GM12878 (cell line): Measurements from ENCODE around the gene RASSF4. TPM values are rescaled to one million over a fixed set of nuclear protein-coding genes. Genes with fewer than 3 reads are reported as not detected.

Experiments
- ATAC-seq: fragments of 200-7000 bp; cut with Tn5 transposase; 3 replicates; pipeline ENCODE4 v1.9.1; 2020; ENCODE audit warnings: mild to moderate bottlenecking, moderate library complexity
- BruUV-seq: library from RNA; stranded (reverse); fragments of 400-500 nt; replicated peaks from 2 replicates; lab custom pipeline; 2021; lab: Mats Ljungman, UMichigan
- CTCF ChIA-PET: fragments of 300-600 bp; sonication (Branson Sonifier 250); formaldehyde crosslinking; extraction: SDS; loops from one replicate; lab custom pipeline; 2021; ENCODE audit warnings: inconsistent platforms; lab: Yijun Ruan, JAX
- POLR2A ChIA-PET: fragments of 350-600 bp; formaldehyde crosslinking; extraction: SDS; loops from one replicate; lab custom pipeline; 2021; ENCODE audit warnings: inconsistent platforms; lab: Charles Lee
- RAD21 ChIA-PET: fragments of 300-600 bp; sonication (Branson Sonifier 250); formaldehyde crosslinking; loops from one replicate; lab custom pipeline; 2023; ENCODE audit warnings: antibody characterized with exemption; ENCODE audit not compliant: unreplicated experiment; lab: Charles Lee
- SMC1A ChIA-PET: fragments of 300-600 bp; sonication (Branson Sonifier 250); formaldehyde crosslinking; loops from one replicate; lab custom pipeline; 2023; ENCODE audit not compliant: unreplicated experiment, uncharacterized antibody; lab: Charles Lee
- DNase-seq: peaks from one replicate; pipeline ENCODE4 v3.0.0-alpha.2; 2011; ENCODE audit warnings: low read depth, low spot score
- FAIRE-seq: peaks from 3 replicates; lab custom pipeline; 2011; peaks lifted over from hg19 to GRCh38; lab: Jason Lieb, UNC
- H2AFZ ChIP-seq: 2 replicates; pipeline ENCODE4 v1.6.0; 2011; ENCODE audit warnings: low read depth, low read length, control low read depth; ENCODE audit not compliant: control insufficient read depth
- H3K27ac ChIP-seq: 2 replicates; pipeline ENCODE4 v1.5.1; 2011; ENCODE audit warnings: control low read depth; ENCODE audit not compliant: control insufficient read depth, insufficient read depth
- H3K27me3 ChIP-seq, 2 experiments: replicated peaks in 1 of 2; 2 replicates each; pipeline versions ENCODE4 v1.6.0 to v1.6.1; 2011; ENCODE audit warnings: low read length in 1 of 2; ENCODE audit not compliant: control insufficient read depth in 2 of 2, insufficient read depth in 2 of 2
- H3K36me3 ChIP-seq, 2 experiments: 2 replicates each; pipeline ENCODE4 v1.5.1; 2011; ENCODE audit warnings: low read length in 1 of 2; ENCODE audit not compliant: control insufficient read depth in 2 of 2, insufficient read depth in 2 of 2
- H3K4me1 ChIP-seq: 2 replicates; pipeline ENCODE4 v1.6.1; 2011; ENCODE audit warnings: mild to moderate bottlenecking, low read length, moderate library complexity, mixed read lengths; ENCODE audit not compliant: control insufficient read depth, insufficient read depth
- H3K4me2 ChIP-seq: 2 replicates; pipeline ENCODE4 v1.6.0; 2011; ENCODE audit warnings: control low read depth; ENCODE audit not compliant: control insufficient read depth, insufficient read depth
- H3K4me3 ChIP-seq: fragments of 200-600 bp; sonication (generic); 2 replicates; pipeline ENCODE4 v1.5.1; 2016
- H3K79me2 ChIP-seq: 2 replicates; pipeline ENCODE4 v1.6.0; 2011; ENCODE audit warnings: low read length; ENCODE audit not compliant: control insufficient read depth, insufficient read depth
- H3K9ac ChIP-seq: 2 replicates; pipeline ENCODE4 v1.8.0; 2011; ENCODE audit warnings: low read length, control low read depth, mixed read lengths; ENCODE audit not compliant: control insufficient read depth, insufficient read depth
- H3K9me3 ChIP-seq: replicated peaks from 3 replicates; pipeline ENCODE4 v1.5.1; 2011; ENCODE audit warnings: mild to moderate bottlenecking, low read length; ENCODE audit not compliant: control insufficient read depth, insufficient read depth
- H4K20me1 ChIP-seq: 2 replicates; pipeline ENCODE4 v1.6.0; 2011; ENCODE audit not compliant: control insufficient read depth, insufficient read depth
- ASH2L ChIP-seq: fragments of 300-600, 200-600 bp; sonication (generic); IDR thresholded peaks from 2 replicates; pipeline ENCODE4 v1.6.1; 2017; ENCODE audit warnings: low read depth, mild to moderate bottlenecking, borderline replicate concordance
- FOS ChIP-seq: IDR thresholded peaks from 3 replicates; pipeline ENCODE4 v1.6.1; 2011; ENCODE audit warnings: borderline replicate concordance; ENCODE audit not compliant: insufficient read length; ENCODE audit errors: extremely low read depth
- FOXK2 ChIP-seq: fragments of 450-650 bp; IDR thresholded peaks from 2 replicates; pipeline ENCODE4 v1.6.1; 2017; ENCODE audit warnings: mild to moderate bottlenecking, moderate library complexity
- JUNB ChIP-seq: IDR thresholded peaks from 2 replicates; pipeline ENCODE4 v1.6.1; 2016; ENCODE audit warnings: antibody characterized with exemption, mild to moderate bottlenecking
- POU2F2 ChIP-seq: IDR thresholded peaks from 3 replicates; pipeline ENCODE4 v1.6.1; 2011; ENCODE audit warnings: low read depth, mild to moderate bottlenecking, low read length, borderline replicate concordance
- RBBP5 ChIP-seq: fragments of 200-600 bp; sonication (generic); conservative IDR thresholded peaks from 2 replicates; pipeline ENCODE4 v1.6.1; 2016
- SPI1 ChIP-seq: IDR thresholded peaks from 2 replicates; pipeline ENCODE4 v1.6.1; 2011; ENCODE audit warnings: low read depth, mild to moderate bottlenecking, low read length, moderate library complexity, borderline replicate concordance; ENCODE audit not compliant: insufficient read depth
- YY1 ChIP-seq: IDR thresholded peaks from 2 replicates; pipeline ENCODE4 v1.6.1; 2011; ENCODE audit warnings: low read depth, mild to moderate bottlenecking, low read length
- WGBS: methylation state at CpG from one replicate; pipeline ENCODE4 v1.1.6; 2016; ENCODE audit warnings: low lambda C conversion rate; ENCODE audit not compliant: insufficient replicate concordance, insufficient coverage; ENCODE audit errors: missing lambda C conversion rate; 5-methylcytosine and 5-hydroxymethylcytosine counted together
- in situ Hi-C: fragments of 300-500 bp; cut with MboI; formaldehyde crosslinking; loops from 9 replicates; pipeline ENCODE4 v1.14.3; 2018; ENCODE audit warnings: mixed read lengths
- intact Hi-C: fragments of 100-400 bp; cut with micrococcal nuclease; formaldehyde crosslinking; loops from one replicate; pipeline ENCODE4 v1.14.2; 2022; ENCODE audit not compliant: unreplicated experiment
- polyA plus RNA-seq, 11 experiments: library from polyadenylated mRNA; depleted of rRNA in 4 of 11; unstranded in 6 of 11; stranded (reverse) in 5 of 11; fragments of >200 nt; fragmentation: Nextera tagmentation in 4 of 11; fragmentation: Illumina TruSeq in 1 of 11; extraction: Ambion mirVana in 4 of 11; extraction: Trizol in 1 of 11; gene quantifications; 1 replicate in 1 of 11; 2 replicates in 10 of 11; pipeline versions ENCODE4 v1.2.1 to v1.2.3, GENCODE V29; 2011 to 2016; ENCODE audit warnings: inconsistent platforms in 2 of 11, missing spikeins in 2 of 11, low read depth in 1 of 11
- total RNA-seq, 4 experiments: library from RNA; depleted of rRNA in 3 of 4; stranded (reverse); fragments of >200 nt in 3 of 4; fragmentation: Illumina TruSeq in 1 of 4; extraction: Trizol in 1 of 4; gene quantifications; 2 replicates each; pipeline versions ENCODE4 v1.2.1 to v1.2.3, GENCODE V29; 2013 to 2021
- TF ChIP-seq, protein P1 (sequence below): IDR thresholded peaks from 2 replicates; pipeline ENCODE4 v1.6.1; 2011; ENCODE audit warnings: borderline replicate concordance, low read depth, mild to moderate bottlenecking, moderate library complexity, low read length; ENCODE audit not compliant: insufficient read depth, poor library complexity, severe bottlenecking

RASSF4 gene
- total and polyA plus RNA-seq, 10 of the 15 experiments (the other 5 are each of a cell fraction or from before 2014, with no cell fraction given) = 3.7 to 71.1 (median 16.8) TPM

- Histone ChIP-seq H3K4me1 (peaks cover 39% of the 10 kb centered on the region), H3K79me2 (peaks cover 10% of the 10 kb centered on the region), H3K4me2 (peak overlapping the region; percentile 57), H2AFZ (peak overlapping the region; percentile 28; the same call in 1 of the 2 replicates), H3K36me3 (peaks cover 0 to 4% of the 10 kb centered on the region in 2 experiments; a peak in 3 of 4 replicates)
- DNase-seq = no peak
- TF ChIP-seq FOS (no peak), JUNB (0 out of 2 replicates have a peak, but pooled peaks have one; percentile 20), SPI1 (peak; percentile 72; the same call in 1 of the 2 replicates), ASH2L (no peak), FOXK2 (no peak), YY1 (0 out of 2 replicates have a peak, but pooled peaks have one; percentile 39), RBBP5 (no peak), POU2F2 (0 out of 3 replicates have a peak, but pooled peaks have one; percentile 14)
- TF ChIP-seq, protein P1, sequence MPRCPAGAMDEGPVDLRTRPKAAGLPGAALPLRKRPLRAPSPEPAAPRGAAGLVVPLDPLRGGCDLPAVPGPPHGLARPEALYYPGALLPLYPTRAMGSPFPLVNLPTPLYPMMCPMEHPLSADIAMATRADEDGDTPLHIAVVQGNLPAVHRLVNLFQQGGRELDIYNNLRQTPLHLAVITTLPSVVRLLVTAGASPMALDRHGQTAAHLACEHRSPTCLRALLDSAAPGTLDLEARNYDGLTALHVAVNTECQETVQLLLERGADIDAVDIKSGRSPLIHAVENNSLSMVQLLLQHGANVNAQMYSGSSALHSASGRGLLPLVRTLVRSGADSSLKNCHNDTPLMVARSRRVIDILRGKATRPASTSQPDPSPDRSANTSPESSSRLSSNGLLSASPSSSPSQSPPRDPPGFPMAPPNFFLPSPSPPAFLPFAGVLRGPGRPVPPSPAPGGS = peak; percentile 83
- TF ChIP-seq, all 136 proteins: peak for 5
- in situ Hi-C loops (no loop called here), intact Hi-C loops (no loop called here)
- 71% methylated on average over 11 of the region's 11 CpGs for WGBS
- no peaks in the 10 kb centered on the region for H3K27me3 ChIP-seq
- H3K9me3 ChIP-seq = no peaks in the 10 kb centered on the region
- ChIA-PET POLR2A (interaction anchor here (1.1 to 7.4 kb wide), 5 partner anchors 12 to 49 kb away, joined by 3 to 110 read pairs (median 6); no protein-coding TSS in a partner anchor), RAD21 (interaction anchor here (0.6 to 7.7 kb wide), 6 partner anchors 14 to 48 kb away, joined by 4 to 124 read pairs (median 6); no protein-coding TSS in a partner anchor), SMC1A (interaction anchor here (1.0 to 5.2 kb wide), 6 partner anchors 13 to 49 kb away, joined by 3 to 43 read pairs (median 20); partner anchors contain the start of gene ZNF22), CTCF (interaction anchor here (0.9 to 10.1 kb wide), 8 partner anchors 9 to 75 kb away, joined by 3 to 181 read pairs (median 4); no protein-coding TSS in a partner anchor)
- ATAC-seq = peak; percentile 76
- FAIRE-seq = peak; percentile 88
- BruUV-seq = TSS peak; percentile 33
- no peak overlapping the region for H3K4me3 ChIP-seq
- H3K9ac ChIP-seq = no peak overlapping the region
- H4K20me1 ChIP-seq = no peaks in the 10 kb centered on the region
- H3K27ac ChIP-seq = peak overlapping the region; percentile 47
Measured at GRCh38 chr10:44981172-44982113, 21.8 kb downstream of the RASSF4 start.
